Breast epithelium (tissue), 3 donors: Measurements from ENCODE around the gene ZNF529.
"Not testable (repeated sequence)": the region's sequence is repeated elsewhere in the genome, so short reads cannot be mapped to it uniquely, and the experiment has no call there.

Experiments
- POLR2A ChIP-seq: fragments of 450-650 bp; IDR thresholded peaks from one replicate; pipeline ENCODE4 v1.6.1; 2016; ENCODE audit warnings: antibody characterized with exemption, mild to moderate bottlenecking, moderate library complexity
- POLR2AphosphoS5 ChIP-seq, 3 donors: sonication (generic); formaldehyde crosslinking; IDR thresholded peaks; one replicate each; pipeline ENCODE4 v1.6.1; 2017; ENCODE audit warnings: antibody characterized with exemption in 3 of 3

- TF ChIP-seq POLR2A; POLR2AphosphoS5 (IDR thresholded peaks at IDR 0.05): not testable (repeated sequence)
Observed at GRCh38 chr19:36602681-36603080, 29.6 kb upstream of the ZNF529 start.
